ENCODE results near the gene FOXP1.

- TF ChIP-seq CTCF (IDR thresholded peaks at IDR 0.05; ENCODE audit: poor library complexity, severe bottlenecking): no peak
- no peak for TF ChIP-seq POLR2AphosphoS5 (IDR thresholded peaks at IDR 0.05)
- no peak for TF ChIP-seq RAD21 (conservative IDR thresholded peaks at IDR 0.05)
These were observed 450.4 kb downstream of the FOXP1 start for GRCh38 chr3:71132995-71133730.
